Hepatocyte (in vitro differentiated cells): ENCODE results near the gene KCTD8. TPM values are rescaled to one million over a fixed set of nuclear protein-coding genes. Genes with fewer than 3 reads are reported as not detected.

Source experiments
- DNase-seq: peaks from one replicate; pipeline ENCODE4 v3.0.0-alpha.2; 2016; ENCODE audit warnings: low spot score
- H2AFZ ChIP-seq: fragments of 200-600 bp; sonication (generic); 2 replicates; pipeline ENCODE4 v1.6.0; 2016; ENCODE audit warnings: antibody characterized with exemption, mild to moderate bottlenecking
- H3K27ac ChIP-seq: fragments of 200-600 bp; sonication (generic); 2 replicates; pipeline ENCODE4 v1.5.1; 2016; ENCODE audit warnings: mild to moderate bottlenecking
- H3K27me3 ChIP-seq: fragments of 200-600 bp; sonication (generic); 2 replicates; pipeline ENCODE4 v1.6.1; 2016
- H3K36me3 ChIP-seq: fragments of 200-600 bp; sonication (generic); replicated peaks from 2 replicates; pipeline ENCODE4 v1.5.1; 2016; ENCODE audit warnings: low read depth; ENCODE audit not compliant: insufficient read depth
- H3K4me1 ChIP-seq: fragments of 200-600 bp; sonication (generic); 2 replicates; pipeline ENCODE4 v1.5.1; 2016; ENCODE audit warnings: mild to moderate bottlenecking, moderate library complexity; ENCODE audit not compliant: insufficient read depth
- H3K4me2 ChIP-seq: fragments of 200-600 bp; sonication (generic); 2 replicates; pipeline ENCODE4 v1.6.0; 2016
- H3K4me3 ChIP-seq: fragments of 200-600 bp; sonication (generic); 2 replicates; pipeline ENCODE4 v1.5.1; 2016; ENCODE audit warnings: mild to moderate bottlenecking
- H3K79me2 ChIP-seq: fragments of 200-600 bp; sonication (generic); 2 replicates; pipeline ENCODE4 v1.6.0; 2017; ENCODE audit warnings: mild to moderate bottlenecking
- H3K9me2 ChIP-seq: fragments of 200-600 bp; sonication (generic); replicated peaks from 2 replicates; pipeline ENCODE4 v1.6.0; 2017; ENCODE audit warnings: mild to moderate bottlenecking; ENCODE audit not compliant: insufficient read depth
- H3K9me3 ChIP-seq: fragments of 200-600 bp; sonication (generic); 2 replicates; pipeline ENCODE4 v1.5.1; 2016; ENCODE audit warnings: low read depth, mild to moderate bottlenecking
- H4K20me1 ChIP-seq: fragments of 200-600 bp; sonication (generic); 2 replicates; pipeline ENCODE4 v1.6.0; 2016; ENCODE audit warnings: mild to moderate bottlenecking; ENCODE audit not compliant: insufficient read depth, poor library complexity, severe bottlenecking
- EZH2 ChIP-seq: fragments of 200-600 bp; sonication (generic); IDR thresholded peaks from 2 replicates; pipeline ENCODE4 v1.6.1; 2016; ENCODE audit warnings: antibody characterized with exemption, mild to moderate bottlenecking, borderline replicate concordance
- EZH2phosphoT487 ChIP-seq: fragments of 200-600 bp; sonication (generic); IDR thresholded peaks from one replicate; pipeline ENCODE4 v1.6.1; 2018; ENCODE audit warnings: antibody characterized with exemption, mild to moderate bottlenecking, low read depth, moderate library complexity; ENCODE audit not compliant: unreplicated experiment, severe bottlenecking
- WGBS: methylation state at CpG from one replicate; pipeline ENCODE4 v1.1.6; 2016; ENCODE audit warnings: low lambda C conversion rate; ENCODE audit errors: missing lambda C conversion rate; 5-methylcytosine and 5-hydroxymethylcytosine counted together
- polyA plus RNA-seq: library from polyadenylated mRNA; unstranded; fragments of >200 nt; fragmentation: Nextera tagmentation; extraction: Ambion mirVana; gene quantifications from 2 replicates; pipeline ENCODE4 v1.2.1, GENCODE V29; 2016
- total RNA-seq: library from RNA; depleted of rRNA; stranded (reverse); fragments of >200 nt; gene quantifications from 2 replicates; pipeline ENCODE4 v1.2.3, GENCODE V29; 2014
- TF ChIP-seq, protein P1 (sequence below): fragments of 200-600 bp; sonication (generic); IDR thresholded peaks from 2 replicates; pipeline ENCODE4 v1.5.1; 2016; ENCODE audit warnings: antibody characterized with exemption, mild to moderate bottlenecking; ENCODE audit not compliant: poor library complexity

KCTD8 gene
- total and polyA plus RNA-seq, 2 experiments from 2014 or later = 0.97 to 1.5 TPM

DNA sequence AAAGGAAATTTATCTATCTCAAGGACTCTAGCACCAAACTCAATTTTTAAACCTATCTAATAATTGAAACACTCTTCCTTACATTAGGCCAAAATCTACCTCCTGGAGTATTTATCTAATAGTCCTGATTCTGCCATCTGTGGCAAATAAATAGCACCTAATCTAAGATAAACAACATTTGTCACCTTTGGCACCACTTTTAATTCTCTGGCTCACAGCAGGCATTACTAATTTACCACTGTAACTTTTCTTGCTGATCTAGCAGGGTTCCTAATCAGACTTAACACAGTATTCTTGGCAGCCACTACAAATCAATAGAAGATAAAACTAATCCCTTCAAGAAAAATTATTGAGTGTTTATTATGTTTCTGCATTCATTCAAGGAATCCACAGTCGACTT lies 161.1 kb downstream of the KCTD8 start:
- no peaks in the 10 kb centered on the region for H3K36me3 ChIP-seq
- WGBS = 61% methylated on average over 1 of the region's 1 CpG
- no peaks in the 10 kb centered on the region for H4K20me1 ChIP-seq
- H3K27ac ChIP-seq = no peak overlapping the region
- TF ChIP-seq EZH2phosphoT487 (no peak), EZH2 (no peak)
- TF ChIP-seq, protein P1, sequence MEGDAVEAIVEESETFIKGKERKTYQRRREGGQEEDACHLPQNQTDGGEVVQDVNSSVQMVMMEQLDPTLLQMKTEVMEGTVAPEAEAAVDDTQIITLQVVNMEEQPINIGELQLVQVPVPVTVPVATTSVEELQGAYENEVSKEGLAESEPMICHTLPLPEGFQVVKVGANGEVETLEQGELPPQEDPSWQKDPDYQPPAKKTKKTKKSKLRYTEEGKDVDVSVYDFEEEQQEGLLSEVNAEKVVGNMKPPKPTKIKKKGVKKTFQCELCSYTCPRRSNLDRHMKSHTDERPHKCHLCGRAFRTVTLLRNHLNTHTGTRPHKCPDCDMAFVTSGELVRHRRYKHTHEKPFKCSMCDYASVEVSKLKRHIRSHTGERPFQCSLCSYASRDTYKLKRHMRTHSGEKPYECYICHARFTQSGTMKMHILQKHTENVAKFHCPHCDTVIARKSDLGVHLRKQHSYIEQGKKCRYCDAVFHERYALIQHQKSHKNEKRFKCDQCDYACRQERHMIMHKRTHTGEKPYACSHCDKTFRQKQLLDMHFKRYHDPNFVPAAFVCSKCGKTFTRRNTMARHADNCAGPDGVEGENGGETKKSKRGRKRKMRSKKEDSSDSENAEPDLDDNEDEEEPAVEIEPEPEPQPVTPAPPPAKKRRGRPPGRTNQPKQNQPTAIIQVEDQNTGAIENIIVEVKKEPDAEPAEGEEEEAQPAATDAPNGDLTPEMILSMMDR = no peak
- no peak overlapping the region for H3K4me3 ChIP-seq
- no peak overlapping the region for H3K4me2 ChIP-seq
- H3K79me2 ChIP-seq = no peaks in the 10 kb centered on the region
- H3K9me2 ChIP-seq = no peaks in the 10 kb centered on the region
- no peak overlapping the region for H2AFZ ChIP-seq
- DNase-seq = no peak
- no peaks in the 10 kb centered on the region for H3K4me1 ChIP-seq
- H3K9me3 ChIP-seq = no peaks in the 10 kb centered on the region
- H3K27me3 ChIP-seq = no peaks in the 10 kb centered on the region

DNA sequence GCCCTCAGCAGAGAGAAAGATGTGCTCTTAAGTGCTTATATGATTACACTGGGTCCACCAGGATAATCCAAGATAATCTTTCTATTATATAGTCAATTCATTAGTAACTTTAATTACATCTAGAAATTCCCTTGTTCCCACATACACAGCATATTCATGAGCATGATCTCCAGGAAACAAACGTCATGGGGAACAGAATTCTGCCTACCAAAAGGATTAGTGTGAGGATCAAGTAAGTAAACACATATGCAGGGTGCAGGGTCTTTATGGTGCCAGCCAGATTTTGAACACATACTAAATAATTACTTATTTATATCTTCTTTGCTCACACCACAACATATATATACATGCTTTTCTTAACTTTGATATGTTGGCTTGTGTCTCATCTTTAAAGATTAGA lies 169.1 kb downstream of the KCTD8 start:
- 41% methylated on average over 1 of the region's 1 CpG for WGBS
- Histone ChIP-seq H3K79me2 (no peaks in the 10 kb centered on the region), H3K4me2 (no peak overlapping the region), H3K9me2 (no peaks in the 10 kb centered on the region), H3K4me3 (no peak overlapping the region), H2AFZ (no peak overlapping the region), H3K9me3 (no peaks in the 10 kb centered on the region), H3K27me3 (no peaks in the 10 kb centered on the region), H3K36me3 (no peaks in the 10 kb centered on the region), H3K4me1 (no peaks in the 10 kb centered on the region), H4K20me1 (no peaks in the 10 kb centered on the region), H3K27ac (no peak overlapping the region)
- no peak for TF ChIP-seq EZH2
- DNase-seq = no peak

DNA sequence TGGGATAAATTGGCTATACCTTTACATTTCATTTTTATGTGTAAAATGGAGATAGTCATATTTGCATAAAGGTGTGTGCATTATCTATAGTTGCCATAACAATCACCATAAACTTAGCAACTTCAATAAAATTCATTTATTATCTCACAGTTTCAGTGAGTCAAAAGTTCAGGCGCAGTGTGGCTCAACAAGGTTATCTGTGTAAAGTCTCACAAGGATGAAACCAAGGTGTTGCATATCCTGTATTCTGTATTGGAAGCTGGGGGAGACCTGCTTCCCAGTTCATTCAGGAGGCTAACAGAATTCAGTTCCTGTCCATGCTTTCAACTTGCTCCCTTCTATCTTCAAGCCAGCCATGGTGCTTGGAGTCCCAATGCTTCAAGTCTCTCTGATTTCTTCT lies 169.5 kb downstream of the KCTD8 start:
- no peaks in the 10 kb centered on the region for H3K79me2 ChIP-seq
- H2AFZ ChIP-seq = no peak overlapping the region
- no peaks in the 10 kb centered on the region for H3K9me2 ChIP-seq
- H3K27ac ChIP-seq = no peak overlapping the region
- DNase-seq = peak; percentile 7
- WGBS = 70% methylated on average over 1 of the region's 1 CpG
- H3K27me3 ChIP-seq = no peaks in the 10 kb centered on the region
- no peaks in the 10 kb centered on the region for H3K36me3 ChIP-seq
- H3K4me1 ChIP-seq = no peaks in the 10 kb centered on the region
- TF ChIP-seq EZH2phosphoT487 = no peak
- TF ChIP-seq, protein P1 = no peak
- H3K4me3 ChIP-seq = no peak overlapping the region
- no peaks in the 10 kb centered on the region for H4K20me1 ChIP-seq
- H3K9me3 ChIP-seq = no peaks in the 10 kb centered on the region
- no peak overlapping the region for H3K4me2 ChIP-seq

DNA sequence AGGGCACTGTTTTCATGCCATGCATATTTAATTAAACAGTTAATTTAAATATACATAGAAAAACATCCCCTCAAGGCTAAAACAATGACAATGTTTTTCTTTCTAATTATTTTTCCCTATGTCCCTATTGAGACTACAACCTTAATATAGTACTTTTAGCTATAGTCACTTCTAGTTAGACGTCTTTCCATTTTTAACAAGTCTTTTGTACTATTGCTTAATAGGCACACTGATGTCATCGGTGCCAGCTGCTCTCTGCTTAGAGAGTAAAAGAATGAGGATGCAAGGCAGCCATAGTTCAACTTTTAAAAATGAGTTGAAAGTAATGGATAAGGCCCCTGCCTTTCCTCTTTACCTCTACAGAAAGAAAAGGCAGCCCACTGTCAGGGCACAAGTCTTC lies 191.1 kb downstream of the KCTD8 start:
- H3K4me3 ChIP-seq = no peak overlapping the region
- no peaks in the 10 kb centered on the region for H3K79me2 ChIP-seq
- WGBS = 79% methylated on average over 2 of the region's 2 CpGs
- H3K9me2 ChIP-seq = no peaks in the 10 kb centered on the region
- no peaks in the 10 kb centered on the region for H3K36me3 ChIP-seq
- DNase-seq = no peak
- no peak overlapping the region for H2AFZ ChIP-seq
- no peak overlapping the region for H3K4me2 ChIP-seq
- H4K20me1 ChIP-seq = no peaks in the 10 kb centered on the region
- no peaks in the 10 kb centered on the region for H3K4me1 ChIP-seq
- TF ChIP-seq, protein P1 = no peak
- TF ChIP-seq EZH2 (no peak), EZH2phosphoT487 (no peak)
- no peaks in the 10 kb centered on the region for H3K9me3 ChIP-seq
- H3K27ac ChIP-seq = no peak overlapping the region
- no peaks in the 10 kb centered on the region for H3K27me3 ChIP-seq
